ENCODE measurements around the gene POLR2A.
"Not testable (repeated sequence)": the region's sequence is repeated elsewhere in the genome, so short reads cannot be mapped to it uniquely, and the experiment has no call there.

POLR2A gene

GRCh38 chr17:7460850-7461660, 23.1 kb upstream of the POLR2A start:
- DNase-seq (ENCODE audit: low read depth, low spot score): no peak

GRCh38 chr17:7462474-7463371, 21.4 kb upstream of the POLR2A start:
- no peak for DNase-seq (ENCODE audit: low read depth, low spot score)

GRCh38 chr17:7463372-7463846, 20.8 kb upstream of the POLR2A start:
- no peak for DNase-seq (ENCODE audit: low read depth, low spot score)

- DNase-seq (ENCODE audit: low read depth, low spot score): no peak
Measured at GRCh38 chr17:7464081-7464480, 20.1 kb upstream of the POLR2A start.

DNA sequence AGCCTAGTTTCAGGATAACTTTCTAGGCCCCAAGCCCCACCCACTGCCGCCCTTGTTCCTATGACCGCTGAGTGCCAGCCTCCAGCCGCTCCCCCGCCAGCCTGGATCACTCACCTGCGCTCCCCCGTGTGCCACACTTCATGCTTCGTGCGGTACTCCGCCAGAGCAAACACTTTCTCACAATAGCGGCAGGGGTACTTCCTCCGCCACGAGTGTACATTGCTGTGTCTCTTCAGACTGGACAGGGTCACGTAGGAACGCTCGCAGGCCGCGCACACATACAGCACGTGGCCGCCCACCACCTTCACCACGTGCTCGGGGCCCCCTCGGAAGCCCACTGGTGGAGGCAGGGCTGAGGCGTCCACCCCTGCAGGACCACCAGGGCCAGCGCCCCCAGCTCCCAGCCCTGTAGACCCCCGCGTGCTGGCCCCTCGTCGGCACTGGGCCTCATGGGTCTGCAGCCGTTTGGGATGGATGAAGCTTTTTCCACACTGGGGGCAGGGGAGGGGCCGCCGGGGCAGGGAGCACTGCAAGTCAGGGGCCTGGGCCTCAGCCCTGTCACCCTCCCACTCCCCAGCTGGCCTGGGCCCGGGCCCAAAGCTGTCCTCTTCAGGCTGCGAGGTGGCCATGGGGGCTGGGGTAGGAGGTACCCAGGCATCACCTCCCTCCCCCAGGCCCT, 18.4 kb upstream of the POLR2A start:
- DNase-seq (ENCODE audit: low read depth, low spot score): no peak

GRCh38 chr17:7466318-7466638, 17.9 kb upstream of the POLR2A start:
- DNase-seq (ENCODE audit: low read depth, low spot score): no peak

- DNase-seq (ENCODE audit: low read depth, low spot score): no peak
Measured at GRCh38 chr17:7466639-7467341, 17.4 kb upstream of the POLR2A start.

DNA sequence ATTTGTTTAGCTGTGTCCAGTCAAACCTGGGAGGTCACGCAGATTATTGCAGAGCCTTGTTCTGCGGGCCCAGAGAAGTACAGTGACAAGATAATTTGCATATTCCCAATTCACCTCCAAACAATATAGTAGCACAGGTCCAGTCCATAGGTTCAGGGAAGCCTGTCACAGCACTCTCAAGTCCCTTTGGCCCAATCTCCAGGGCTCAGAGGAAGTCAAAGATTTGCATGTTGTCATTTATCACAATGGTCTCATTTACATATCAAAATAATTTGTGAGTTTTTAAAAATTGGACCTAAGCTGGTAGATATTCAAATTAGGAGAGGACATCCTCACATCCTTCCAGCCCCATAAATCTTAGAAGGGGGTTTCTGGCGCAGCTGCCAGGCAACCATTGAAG, 16.7 kb upstream of the POLR2A start:
- DNase-seq (ENCODE audit: low read depth, low spot score): no peak

GRCh38 chr17:7468290-7468689, 15.9 kb upstream of the POLR2A start:
- no peak for DNase-seq (ENCODE audit: low read depth, low spot score)

DNA sequence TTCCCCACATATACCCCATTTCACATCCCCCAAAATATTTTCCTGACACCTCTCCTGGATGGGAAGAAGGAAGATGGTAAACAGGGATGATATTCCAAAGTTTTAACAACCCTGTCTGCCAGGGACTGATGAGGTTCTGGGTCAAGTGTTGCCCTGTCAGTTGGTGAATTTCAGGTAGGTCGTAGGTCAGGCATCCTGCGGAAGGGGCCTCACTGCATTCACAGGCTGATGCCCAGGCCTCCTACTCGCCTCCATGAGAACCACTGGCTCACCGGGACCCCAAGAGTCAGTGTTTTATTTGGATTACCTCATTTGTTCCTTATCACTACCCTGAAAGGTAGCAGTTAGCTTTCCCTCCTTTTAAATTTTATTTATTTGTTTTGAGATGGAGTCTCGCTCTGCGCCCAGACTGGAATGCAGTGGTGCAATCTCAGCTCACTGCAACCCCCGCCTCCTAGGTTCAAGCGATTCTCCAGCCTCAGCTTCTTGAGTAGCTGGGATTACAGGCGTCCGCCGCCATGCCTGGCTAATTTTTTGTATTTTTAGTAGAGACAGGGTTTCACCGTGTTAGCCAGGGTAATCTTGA, 15.3 kb upstream of the POLR2A start:
- no peak for DNase-seq (ENCODE audit: low read depth, low spot score)

GRCh38 chr17:7469843-7470242, 14.3 kb upstream of the POLR2A start:
- not testable (repeated sequence) for DNase-seq (ENCODE audit: low read depth, low spot score)

DNA sequence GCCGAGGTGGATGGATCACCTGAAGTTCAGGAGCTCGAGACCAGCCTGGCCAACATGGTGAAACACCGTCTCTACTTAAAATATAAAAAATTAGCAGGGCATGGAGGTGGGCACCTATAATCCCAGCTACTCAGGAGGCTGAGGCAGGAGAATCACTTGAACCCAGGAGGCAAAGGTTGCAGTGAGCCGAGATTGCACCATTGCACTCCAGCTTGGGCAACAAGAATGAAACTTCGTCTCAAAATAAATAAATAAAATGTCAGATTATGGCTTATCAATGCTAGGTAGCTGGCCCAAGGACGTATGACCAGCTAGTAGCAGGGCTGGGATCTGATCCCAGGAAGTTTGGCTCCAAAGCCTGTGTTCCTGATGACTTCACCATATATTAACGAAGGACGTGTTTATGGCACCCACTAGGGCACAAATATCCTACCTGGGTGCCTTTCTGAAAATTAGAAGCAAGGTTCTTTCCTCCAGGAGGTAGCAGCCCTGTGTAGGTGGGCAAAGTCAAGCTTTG, 13.7 kb upstream of the POLR2A start:
- not testable (repeated sequence) for DNase-seq (ENCODE audit: low read depth, low spot score)

DNA sequence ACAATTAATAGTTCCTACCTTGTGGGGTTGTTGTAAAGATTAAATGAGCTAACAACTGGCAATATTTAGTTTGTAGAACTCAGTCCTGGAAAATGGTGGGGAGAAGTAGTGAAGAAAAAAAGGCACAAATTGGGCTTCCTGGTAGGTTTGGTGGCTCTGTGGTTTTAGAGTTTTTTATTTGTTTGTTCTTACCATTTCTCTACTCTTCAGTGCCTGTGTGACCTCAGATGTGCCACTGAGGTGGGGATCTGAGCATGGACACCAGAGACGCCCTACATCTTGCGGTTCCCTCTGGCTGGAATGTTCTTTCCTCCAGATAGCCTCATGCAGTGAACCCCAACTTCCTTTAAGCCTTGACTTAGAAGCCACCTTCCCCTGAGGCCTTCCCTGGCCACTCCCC, 12.4 kb upstream of the POLR2A start:
- DNase-seq (ENCODE audit: low read depth, low spot score): no peak

DNA sequence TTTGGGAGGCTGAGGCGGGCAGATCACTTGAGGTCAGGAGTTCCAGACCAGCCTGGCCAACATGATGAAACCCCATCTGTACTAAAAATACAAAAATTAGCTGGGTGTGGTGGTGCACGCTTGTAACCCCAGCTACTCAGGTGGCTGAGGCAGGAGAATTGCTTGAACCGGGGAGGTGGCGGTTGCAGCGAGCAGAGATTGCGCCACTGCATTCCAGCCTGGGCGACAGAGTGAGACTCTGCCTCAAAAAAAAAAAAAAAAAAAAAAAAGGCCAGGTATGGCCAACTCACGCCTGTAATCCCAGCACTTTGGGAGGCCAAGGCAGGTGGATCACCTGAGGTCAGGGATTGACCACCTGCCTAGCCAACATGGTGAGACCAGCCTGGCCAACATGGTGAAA, 9.4 kb upstream of the POLR2A start:
- DNase-seq (ENCODE audit: low read depth, low spot score): not testable (repeated sequence)

DNA sequence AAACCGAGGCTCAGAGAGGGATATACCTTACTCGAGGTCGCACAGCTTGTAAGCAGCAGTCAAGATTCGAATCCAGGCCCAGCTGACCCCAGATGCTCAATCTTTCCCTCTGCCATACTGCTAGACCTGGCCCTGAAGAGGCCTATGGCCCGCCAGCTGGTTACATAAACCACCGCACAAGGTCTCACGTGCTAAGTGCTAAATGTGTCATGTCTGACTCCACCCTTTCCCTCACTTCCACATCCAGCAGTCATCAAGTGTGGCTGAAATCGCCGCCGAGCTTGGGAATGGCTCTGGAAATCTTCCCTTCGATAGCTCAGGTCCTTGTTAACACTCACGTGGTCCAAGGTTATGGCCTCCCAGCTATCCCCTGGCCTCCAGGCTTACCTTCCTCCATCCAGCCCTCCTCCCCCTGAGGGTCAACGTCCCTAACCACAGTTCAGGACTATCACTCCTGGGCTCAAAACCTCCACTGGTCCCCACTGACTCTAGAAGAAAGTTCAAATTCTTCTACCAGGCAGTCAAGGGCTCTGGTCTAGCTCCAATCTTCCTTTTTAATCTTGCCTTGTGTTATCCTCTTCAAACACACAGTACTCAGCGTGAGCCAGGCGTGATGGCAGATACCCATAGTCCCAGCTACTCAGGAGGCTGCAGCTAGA, 8.3 kb upstream of the POLR2A start:
- DNase-seq (ENCODE audit: low read depth, low spot score): no peak

GRCh38 chr17:7476494-7476893, 7.7 kb upstream of the POLR2A start:
- DNase-seq (ENCODE audit: low read depth, low spot score): no peak

DNA sequence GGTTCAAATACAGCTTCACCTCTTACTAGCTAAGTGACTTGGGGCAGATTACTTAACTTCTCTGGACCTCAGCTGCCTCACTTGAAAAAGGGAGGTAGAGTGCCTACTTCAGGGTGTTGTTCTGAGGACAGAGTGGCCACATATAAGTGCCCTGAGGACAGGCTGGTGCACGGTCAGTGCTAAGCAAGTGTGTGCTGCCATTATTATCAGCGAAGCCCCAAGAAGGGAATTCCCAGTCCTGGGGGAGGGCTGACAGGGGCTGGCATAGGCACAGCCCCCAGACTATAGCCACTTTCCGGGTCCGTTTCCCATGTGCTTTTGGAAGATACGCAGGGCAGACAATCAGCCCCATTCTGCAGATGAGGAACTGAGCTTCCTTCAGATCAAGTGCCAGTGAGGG, 7.2 kb upstream of the POLR2A start:
- no peak for DNase-seq (ENCODE audit: low read depth, low spot score)

DNA sequence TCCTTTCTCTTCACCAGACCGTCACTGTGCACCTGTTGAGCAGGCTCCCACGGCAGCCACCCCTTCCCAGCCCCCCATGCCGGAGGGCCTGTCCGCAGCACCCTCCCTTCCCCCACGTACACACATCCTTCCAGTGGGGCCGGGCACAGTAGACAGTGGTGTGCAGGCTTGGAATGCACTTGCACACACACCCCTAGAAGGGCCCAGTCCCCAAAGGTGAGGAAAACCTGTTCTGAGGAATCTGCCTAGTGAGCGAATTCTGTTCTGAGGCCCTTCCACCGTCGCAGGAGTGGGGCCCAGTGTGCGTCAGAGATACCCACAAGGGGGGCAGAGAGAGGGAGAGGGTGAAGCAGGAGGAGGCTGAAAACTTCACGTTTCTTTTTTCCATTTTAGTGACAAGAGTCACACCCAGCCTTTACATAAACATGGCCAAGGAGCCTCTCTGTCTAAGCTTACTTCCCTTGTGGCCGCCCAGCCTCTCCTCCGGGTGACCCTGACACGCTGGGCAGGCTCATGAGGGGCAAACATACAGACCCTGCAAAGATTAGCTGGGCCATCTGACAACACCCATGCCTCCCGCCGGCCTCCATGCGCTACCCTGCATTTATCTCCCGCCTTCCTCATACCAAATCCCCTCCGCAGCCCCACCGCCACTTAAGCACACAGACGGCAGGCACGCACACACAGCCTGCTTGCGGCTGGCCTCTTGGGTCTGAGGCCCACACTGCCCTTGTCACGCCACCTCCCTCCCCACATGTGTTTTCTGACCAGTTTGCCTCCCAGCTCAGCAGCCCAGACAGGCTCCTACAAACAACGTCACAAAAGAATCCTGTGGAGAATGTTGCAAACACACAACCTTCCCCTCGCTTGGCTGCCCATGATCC, 6.5 kb upstream of the POLR2A start:
- DNase-seq (ENCODE audit: low read depth, low spot score): no peak
